OCI-LY1 (cell line): ENCODE measurements around the gene AGAP1.

Experiments
- H2AFZ ChIP-seq: fragments of 200-600 bp; sonication (generic), shearing (Covaris generic); 2 replicates; pipeline ENCODE4 v1.6.0; 2014; ENCODE audit warnings: antibody characterized with exemption, mild to moderate bottlenecking, low read length
- H3F3A ChIP-seq: fragments of 200-600 bp; sonication (generic), shearing (Covaris generic); 2 replicates; pipeline ENCODE4 v1.6.0; 2014; ENCODE audit warnings: mild to moderate bottlenecking, antibody characterized with exemption, low read length, moderate library complexity; ENCODE audit not compliant: insufficient read depth
- H3K27ac ChIP-seq: fragments of 200-600 bp; sonication (generic); 2 replicates; pipeline ENCODE4 v1.5.1; 2014; ENCODE audit warnings: low read length, mixed run types, mild to moderate bottlenecking, low read depth; ENCODE audit not compliant: poor library complexity, severe bottlenecking
- H3K27me3 ChIP-seq: fragments of 200-600 bp; sonication (generic); 2 replicates; pipeline ENCODE4 v1.6.0; 2014; ENCODE audit warnings: antibody characterized with exemption, mild to moderate bottlenecking, low read length, moderate library complexity; ENCODE audit not compliant: insufficient read depth
- H3K36me3 ChIP-seq: fragments of 200-600 bp; sonication (generic); 2 replicates; pipeline ENCODE4 v1.6.1; 2014; ENCODE audit warnings: mild to moderate bottlenecking, antibody characterized with exemption, low read length, moderate library complexity, mixed read lengths; ENCODE audit not compliant: insufficient read depth
- H3K4me1 ChIP-seq: fragments of 200-600 bp; sonication (generic); 2 replicates; pipeline ENCODE4 v1.5.1; 2014; ENCODE audit warnings: mild to moderate bottlenecking, low read length, moderate library complexity; ENCODE audit not compliant: insufficient read depth, severe bottlenecking
- H3K4me2 ChIP-seq: fragments of 200-600 bp; sonication (generic), shearing (Covaris generic); 2 replicates; pipeline ENCODE4 v1.6.1; 2014; ENCODE audit warnings: low read length
- H3K4me3 ChIP-seq: fragments of 200-600 bp; sonication (generic); 2 replicates; pipeline ENCODE4 v1.5.1; 2014; ENCODE audit warnings: low read length, low read depth, mild to moderate bottlenecking, mixed read lengths; ENCODE audit not compliant: poor library complexity, severe bottlenecking
- H3K79me2 ChIP-seq: fragments of 200-600 bp; shearing (Covaris generic); 2 replicates; pipeline ENCODE4 v1.6.1; 2016; ENCODE audit warnings: mixed run types, low read length, mixed read lengths; ENCODE audit not compliant: insufficient read depth
- H3K9ac ChIP-seq: fragments of 200-600 bp; sonication (generic), shearing (Covaris generic); 2 replicates; pipeline ENCODE4 v1.6.1; 2014; ENCODE audit warnings: mild to moderate bottlenecking, low read length, mixed read lengths
- H3K9me2 ChIP-seq: fragments of 200-600 bp; sonication (generic), shearing (Covaris generic); 2 replicates; pipeline ENCODE4 v1.6.1; 2014; ENCODE audit warnings: low read depth, mild to moderate bottlenecking, low read length, mixed read lengths
- H3K9me3 ChIP-seq: fragments of 200-600 bp; shearing (Covaris generic); 2 replicates; pipeline ENCODE4 v1.6.1; 2014; ENCODE audit warnings: low read length, mixed read lengths
- H4K20me1 ChIP-seq: fragments of 200-600 bp; sonication (generic), shearing (Covaris generic); 2 replicates; pipeline ENCODE4 v1.6.0; 2016; ENCODE audit warnings: mild to moderate bottlenecking, low read length; ENCODE audit not compliant: insufficient read depth
- CTCF ChIP-seq: fragments of 200-600 bp; sonication (generic), shearing (Covaris generic); IDR thresholded peaks from 2 replicates; pipeline ENCODE4 v1.5.1; 2017; ENCODE audit warnings: mild to moderate bottlenecking, antibody characterized with exemption, low read length, moderate library complexity, mixed read lengths
- EZH2 ChIP-seq: fragments of 200-600 bp; sonication (generic), shearing (Covaris generic); IDR thresholded peaks from 2 replicates; pipeline ENCODE4 v1.8.0; 2017; ENCODE audit warnings: borderline replicate concordance, mixed run types, mild to moderate bottlenecking, antibody characterized with exemption, low read length, moderate library complexity, mixed read lengths

The AGAP1 gene

GRCh38 chr2:235984552-235984951, 490.7 kb downstream of the AGAP1 start:
- no peaks in the 10 kb centered on the region for H3F3A ChIP-seq
- no peaks in the 10 kb centered on the region for H4K20me1 ChIP-seq
- no peaks in the 10 kb centered on the region for H3K9me3 ChIP-seq
- no peaks in the 10 kb centered on the region for H3K9me2 ChIP-seq
- no peak overlapping the region for H2AFZ ChIP-seq
- H3K4me2 ChIP-seq, result no peak overlapping the region
- H3K4me3 ChIP-seq, result no peak overlapping the region
- no peak overlapping the region for H3K9ac ChIP-seq
- H3K36me3 ChIP-seq, result no peaks in the 10 kb centered on the region
- H3K4me1 ChIP-seq, result no peaks in the 10 kb centered on the region
- no peaks in the 10 kb centered on the region for H3K79me2 ChIP-seq
- TF ChIP-seq EZH2 (no peak), CTCF (no peak)
- H3K27ac ChIP-seq, result no peak overlapping the region
- H3K27me3 ChIP-seq, result no peaks in the 10 kb centered on the region; the same call in 1 of the 2 replicates

GRCh38 chr2:235986361-235986760, 492.5 kb downstream of the AGAP1 start:
- Histone ChIP-seq H2AFZ (no peak overlapping the region), H3K9ac (no peak overlapping the region), H3F3A (no peaks in the 10 kb centered on the region)

GRCh38 chr2:235988271-235989015, 494.6 kb downstream of the AGAP1 start:
- Histone ChIP-seq H4K20me1 (no peaks in the 10 kb centered on the region), H2AFZ (no peak overlapping the region), H3K27ac (no peak overlapping the region), H3K79me2 (no peaks in the 10 kb centered on the region), H3K36me3 (no peaks in the 10 kb centered on the region), H3K4me2 (no peak overlapping the region), H3F3A (no peaks in the 10 kb centered on the region), H3K9me2 (no peaks in the 10 kb centered on the region), H3K27me3 (no peaks in the 10 kb centered on the region), H3K4me3 (no peak overlapping the region), H3K9ac (no peak overlapping the region), H3K9me3 (no peaks in the 10 kb centered on the region), H3K4me1 (no peaks in the 10 kb centered on the region)
- no peak for TF ChIP-seq CTCF
- TF ChIP-seq EZH2, result no peak

More at GRCh38 chr2:235986361-235986760, 492.5 kb downstream of the AGAP1 start:
- TF ChIP-seq EZH2, result no peak
- TF ChIP-seq CTCF, result no peak
- Histone ChIP-seq H3K9me2 (no peaks in the 10 kb centered on the region), H3K9me3 (no peaks in the 10 kb centered on the region), H3K27me3 (no peaks in the 10 kb centered on the region), H4K20me1 (no peaks in the 10 kb centered on the region), H3K79me2 (no peaks in the 10 kb centered on the region), H3K4me1 (no peaks in the 10 kb centered on the region), H3K4me2 (no peak overlapping the region), H3K36me3 (no peaks in the 10 kb centered on the region), H3K27ac (no peak overlapping the region), H3K4me3 (no peak overlapping the region)
